Upper lobe of left lung (tissue), 6 donors: ENCODE data around the gene CCT6B. TPM values are rescaled to one million over a fixed set of nuclear protein-coding genes. Genes with fewer than 3 reads are reported as not detected.
"Not testable (repeated sequence)": the region's sequence is repeated elsewhere in the genome, so short reads cannot be mapped to it uniquely, and the experiment has no call there.

Experiments used
- ATAC-seq, 2 donors: fragments of 200-7000 bp; cut with Tn5 transposase; one replicate each; pipeline ENCODE4 v1.9.1; 2022; ENCODE audit warnings: mild to moderate bottlenecking in 2 of 2, moderate library complexity in 2 of 2; ENCODE audit not compliant: low FRiP score in 2 of 2
- DNase-seq, 2 donors: peaks; one replicate each; pipeline ENCODE4 v3.0.0-alpha.2; 2019 to 2020
- H3K27ac ChIP-seq, 4 donors: fragments of 200-600 bp; sonication (generic); one replicate each; pipeline ENCODE4 v1.5.1; 2016 to 2019
- H3K27me3 ChIP-seq, 4 donors: fragments of 200-600 bp; sonication (generic); one replicate each; pipeline ENCODE4 v1.5.1; 2017 to 2019
- H3K36me3 ChIP-seq, 4 donors: fragments of 200-600 bp; sonication (generic); one replicate each; pipeline ENCODE4 v1.5.1; 2016 to 2019
- H3K4me1 ChIP-seq, 4 donors: fragments of 200-600 bp; sonication (generic); one replicate each; pipeline ENCODE4 v1.5.1; 2018 to 2019
- H3K4me3 ChIP-seq, 4 donors: fragments of 200-600 bp; sonication (generic); one replicate each; pipeline ENCODE4 v1.5.1; 2017 to 2019; ENCODE audit warnings: mild to moderate bottlenecking in 2 of 4, moderate library complexity in 1 of 4
- H3K9me3 ChIP-seq, 4 donors: fragments of 200-600 bp; sonication (generic); one replicate each; pipeline ENCODE4 v1.5.1; 2018 to 2019
- CTCF ChIP-seq, 6 experiments: fragments of 450-650 bp in 4 of 6; fragments of 200-600 bp in 2 of 6; sonication (generic) in 2 of 6; IDR thresholded peaks; one replicate each; pipeline ENCODE4 v1.5.1; 2016 to 2019; ENCODE audit warnings: antibody characterized with exemption in 6 of 6
- EP300 ChIP-seq, 4 donors: sonication (generic); formaldehyde crosslinking; IDR thresholded peaks; one replicate each; pipeline ENCODE4 v1.5.1; 2017; ENCODE audit warnings: antibody characterized with exemption in 4 of 4, control low read depth in 2 of 4
- POLR2A ChIP-seq, 4 donors: fragments of 450-650 bp; IDR thresholded peaks; one replicate each; pipeline ENCODE4 v1.5.1; 2016 to 2017; ENCODE audit warnings: antibody characterized with exemption in 4 of 4, mild to moderate bottlenecking in 2 of 4
- POLR2AphosphoS5 ChIP-seq, 2 donors: sonication (generic); formaldehyde crosslinking; IDR thresholded peaks; one replicate each; pipeline ENCODE4 v1.5.1; 2017; ENCODE audit warnings: antibody characterized with exemption in 2 of 2
- WGBS, 2 donors: methylation state at CpG; one replicate each; pipeline ENCODE4 v1.1.5; 2017 to 2018; 5-methylcytosine and 5-hydroxymethylcytosine counted together
- total RNA-seq, 6 donors: library from RNA; depleted of rRNA in 4 of 6; stranded (reverse); fragments of >200 nt in 4 of 6; gene quantifications; one replicate each; pipeline versions ENCODE4 v1.1.0 to v1.2.1, GENCODE V29; 2016 to 2021
- donor health status: DM: no; HTN: no; CAD: no; lungs with moderate emphysema.
- donor health status: DM: no; HTN: yes; CAD: no; lungs with severe emphysema.

The CCT6B gene
- total RNA-seq, 6 donors from 2014 or later = 0.54 to 4.5 (median 1.7) TPM

DNA sequence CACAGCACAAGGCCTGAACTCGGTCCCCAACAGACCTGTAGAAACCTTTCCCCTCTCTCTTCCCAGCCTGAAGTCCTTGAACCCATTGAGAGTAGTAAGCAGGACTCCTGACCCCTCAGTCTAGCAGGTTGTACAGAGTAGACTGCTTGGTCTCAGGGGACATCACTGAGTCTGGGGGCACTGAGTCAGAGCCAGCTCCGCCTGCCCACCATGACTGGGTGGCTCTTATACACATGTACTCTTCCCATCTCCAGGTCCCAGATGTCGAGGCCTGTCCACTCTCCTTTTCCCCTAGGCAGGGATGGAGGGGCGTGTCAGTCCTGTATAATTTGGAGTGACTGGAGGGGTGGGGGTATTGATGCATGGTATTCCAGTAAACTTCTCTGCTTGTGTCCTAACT, 42.5 kb upstream of the CCT6B start:
- TF ChIP-seq CTCF (IDR thresholded peaks at IDR 0.05) (no peak), POLR2A (IDR thresholded peaks at IDR 0.05) (no peak)
- Histone ChIP-seq H3K36me3 (peaks cover 0 to 78% (median 32%) of the 10 kb centered on the region in 4 donors), H3K9me3 (no peaks in the 10 kb centered on the region), H3K4me1 (no peaks in the 10 kb centered on the region), H3K4me3 (no peak overlapping the region), H3K27ac (no peak overlapping the region), H3K27me3 (no peaks in the 10 kb centered on the region)
- no peak for ATAC-seq
- WGBS, 2 donors = 96 to 100% methylated on average over 3 to 4 of the region's 4 CpGs
- no peak for DNase-seq

GRCh38 chr17:35002876-35003551, 41.8 kb upstream of the CCT6B start:
- TF ChIP-seq POLR2A (IDR thresholded peaks at IDR 0.05) (no peak), POLR2AphosphoS5 (IDR thresholded peaks at IDR 0.05) (no peak), EP300 (IDR thresholded peaks at IDR 0.05) (no peak), CTCF (IDR thresholded peaks at IDR 0.05) (no peak)
- Histone ChIP-seq H3K4me3 (no peak overlapping the region), H3K27me3 (no peaks in the 10 kb centered on the region), H3K4me1 (peaks cover 0 to 5% (median under 1%) of the 10 kb centered on the region in 4 donors), H3K9me3 (no peaks in the 10 kb centered on the region), H3K27ac (no peak overlapping the region), H3K36me3 (peaks cover 0 to 81% (median 32%) of the 10 kb centered on the region in 4 donors)
- DNase-seq (no peak), ATAC-seq (no peak)
- 79 to 90% methylated on average over 14 to 15 of the region's 15 CpGs for WGBS, 2 donors

- H3K36me3 ChIP-seq = peaks cover 0 to 73% (median 26%) of the 10 kb centered on the region in 4 donors
- 75 to 86% methylated on average over 2 of the region's 2 CpGs for WGBS, 2 donors
- peaks cover 9 to 16% (median 12%) of the 10 kb centered on the region in 4 donors for H3K4me1 ChIP-seq
These were observed 40.3 kb upstream of the CCT6B start for GRCh38 chr17:35001549-35001948.

GRCh38 chr17:35000965-35001364, 39.7 kb upstream of the CCT6B start:
- not testable (repeated sequence) for H3K27ac ChIP-seq, H3K9me3 ChIP-seq, H3K27me3 ChIP-seq, H3K4me3 ChIP-seq, DNase-seq, ATAC-seq
- Histone ChIP-seq H3K36me3 (peaks cover 0 to 79% (median 28%) of the 10 kb centered on the region in 4 donors), H3K4me1 (peaks cover 9 to 16% (median 13%) of the 10 kb centered on the region in 4 donors)
- 92 to 95% methylated on average over 14 of the region's 14 CpGs for WGBS, 2 donors

More at GRCh38 chr17:35001549-35001948, 40.3 kb upstream of the CCT6B start:
- no peak overlapping the region for H3K4me3 ChIP-seq
- no peak for ATAC-seq
- no peaks in the 10 kb centered on the region for H3K9me3 ChIP-seq
- no peak overlapping the region for H3K27ac ChIP-seq
- DNase-seq = no peak
- no peak for TF ChIP-seq POLR2AphosphoS5 (IDR thresholded peaks at IDR 0.05)
- no peak for TF ChIP-seq EP300 (IDR thresholded peaks at IDR 0.05)
- no peak for TF ChIP-seq CTCF (IDR thresholded peaks at IDR 0.05)
- no peak for TF ChIP-seq POLR2A (IDR thresholded peaks at IDR 0.05)
- H3K27me3 ChIP-seq = no peaks in the 10 kb centered on the region

DNA sequence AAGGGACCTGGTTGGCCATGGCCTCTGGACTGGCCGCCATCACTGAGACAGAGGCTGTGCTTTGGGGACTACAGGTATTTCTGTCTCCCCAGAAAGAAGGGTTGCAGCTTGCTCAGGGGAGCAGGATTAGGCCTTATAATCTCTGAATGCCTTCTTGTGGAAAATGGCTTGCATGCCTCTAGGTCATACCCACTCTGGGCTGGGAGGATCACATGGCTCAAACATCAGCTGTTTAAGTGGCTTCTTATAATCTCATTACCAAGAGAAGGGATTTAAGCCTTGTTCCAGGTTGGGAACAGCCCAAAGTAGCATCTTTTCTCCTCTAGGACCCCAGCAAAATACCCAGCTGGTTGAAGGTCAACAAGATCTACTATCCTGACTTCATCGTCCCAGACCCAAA, 38.2 kb upstream of the CCT6B start:
- Histone ChIP-seq H3K4me3 (no peak overlapping the region), H3K4me1 (peaks cover 9 to 16% (median 13%) of the 10 kb centered on the region in 4 donors), H3K36me3 (peaks cover 0 to 85% (median 39%) of the 10 kb centered on the region in 4 donors), H3K9me3 (no peaks in the 10 kb centered on the region), H3K27ac (no peak overlapping the region), H3K27me3 (no peaks in the 10 kb centered on the region)
- DNase-seq (no peak), ATAC-seq (no peak)
- 100% methylated on average over 1 to 2 of the region's 2 CpGs for WGBS, 2 donors
- TF ChIP-seq CTCF (IDR thresholded peaks at IDR 0.05) (no peak), EP300 (IDR thresholded peaks at IDR 0.05) (no peak)
